Measurements from ENCODE around the gene OSBPL5. TPM values are rescaled to one million over a fixed set of nuclear protein-coding genes. Genes with fewer than 3 reads are reported as not detected.

Gene OSBPL5
- total RNA-seq, 3 donors from 2014 or later, result 2.7 to 5.0 (median 4.0) TPM

GRCh38 chr11:3052109-3052479, 113.0 kb downstream of the OSBPL5 start:
- no peak for ATAC-seq

GRCh38 chr11:3051196-3052108, 113.7 kb downstream of the OSBPL5 start:
- ATAC-seq (no peak), DNase-seq (no peak)
- Mint-ChIP-seq H3K36me3 (ENCODE audit: insufficient read depth) (peaks cover 22% of the 10 kb centered on the region), H3K9me3 (no peaks in the 10 kb centered on the region), H3K27me3 (ENCODE audit: low read depth) (no peaks in the 10 kb centered on the region), H3K4me1 (ENCODE audit: low read depth) (peaks cover 54% of the 10 kb centered on the region), H3K4me3 (no peak overlapping the region)

More at GRCh38 chr11:3052109-3052479, 113.0 kb downstream of the OSBPL5 start:
- peaks cover 54% of the 10 kb centered on the region for H3K4me1 Mint-ChIP-seq (ENCODE audit: low read depth)
- H3K36me3 Mint-ChIP-seq (ENCODE audit: insufficient read depth), result peaks cover 20% of the 10 kb centered on the region
- no peaks in the 10 kb centered on the region for H3K27me3 Mint-ChIP-seq (ENCODE audit: low read depth)
- DNase-seq, result no peak
- H3K9me3 Mint-ChIP-seq, result no peaks in the 10 kb centered on the region
- H3K4me3 Mint-ChIP-seq, result no peak overlapping the region

GRCh38 chr11:3050386-3051195, 114.5 kb downstream of the OSBPL5 start:
- peak overlapping the region; percentile 45 for H3K4me3 Mint-ChIP-seq
- DNase-seq (no peak), ATAC-seq (no peak)
- no peaks in the 10 kb centered on the region for H3K27me3 Mint-ChIP-seq (ENCODE audit: low read depth)
- H3K4me1 Mint-ChIP-seq (ENCODE audit: low read depth), result peaks cover 46% of the 10 kb centered on the region
- H3K9me3 Mint-ChIP-seq, result no peaks in the 10 kb centered on the region
- peaks cover 22% of the 10 kb centered on the region for H3K36me3 Mint-ChIP-seq (ENCODE audit: insufficient read depth)

- Mint-ChIP-seq H3K36me3 (ENCODE audit: insufficient read depth) (peaks cover 20% of the 10 kb centered on the region), H3K9me3 (no peaks in the 10 kb centered on the region), H3K4me3 (peak overlapping the region; percentile 9), H3K4me1 (ENCODE audit: low read depth) (peaks cover 39% of the 10 kb centered on the region), H3K27me3 (ENCODE audit: low read depth) (no peaks in the 10 kb centered on the region)
- DNase-seq (peak; percentile 65), ATAC-seq (peak; percentile 78 to 95)
Measured at GRCh38 chr11:3049430-3050243, 115.5 kb downstream of the OSBPL5 start.

GRCh38 chr11:3047637-3048036, 117.5 kb downstream of the OSBPL5 start:
- ATAC-seq (no peak), DNase-seq (no peak)
- Mint-ChIP-seq H3K36me3 (ENCODE audit: insufficient read depth) (peaks cover 16% of the 10 kb centered on the region), H3K4me1 (ENCODE audit: low read depth) (peaks cover 27% of the 10 kb centered on the region), H3K27me3 (ENCODE audit: low read depth) (no peaks in the 10 kb centered on the region), H3K4me3 (no peak overlapping the region), H3K9me3 (no peaks in the 10 kb centered on the region)

GRCh38 chr11:3046641-3047040, 118.5 kb downstream of the OSBPL5 start:
- H3K27me3 Mint-ChIP-seq (ENCODE audit: low read depth), result no peaks in the 10 kb centered on the region
- peaks cover 25% of the 10 kb centered on the region for H3K4me1 Mint-ChIP-seq (ENCODE audit: low read depth)
- no peak overlapping the region for H3K4me3 Mint-ChIP-seq
- DNase-seq, result no peak
- H3K36me3 Mint-ChIP-seq (ENCODE audit: insufficient read depth), result peaks cover 12% of the 10 kb centered on the region
- ATAC-seq, result no peak
- no peaks in the 10 kb centered on the region for H3K9me3 Mint-ChIP-seq

- H3K27me3 Mint-ChIP-seq (ENCODE audit: low read depth), result no peaks in the 10 kb centered on the region
- DNase-seq, result no peak
- H3K9me3 Mint-ChIP-seq, result no peaks in the 10 kb centered on the region
- H3K36me3 Mint-ChIP-seq (ENCODE audit: insufficient read depth), result peaks cover 10% of the 10 kb centered on the region
- H3K4me1 Mint-ChIP-seq (ENCODE audit: low read depth), result peaks cover 25% of the 10 kb centered on the region
- no peak overlapping the region for H3K4me3 Mint-ChIP-seq
- ATAC-seq, result no peak
Measured at GRCh38 chr11:3046190-3046589, 118.9 kb downstream of the OSBPL5 start.

GRCh38 chr11:3044915-3045314, 120.2 kb downstream of the OSBPL5 start:
- Mint-ChIP-seq H3K4me3 (no peak overlapping the region), H3K36me3 (ENCODE audit: insufficient read depth) (peaks cover 16% of the 10 kb centered on the region), H3K27me3 (ENCODE audit: low read depth) (no peaks in the 10 kb centered on the region), H3K9me3 (no peaks in the 10 kb centered on the region), H3K4me1 (ENCODE audit: low read depth) (peaks cover 12% of the 10 kb centered on the region)
- DNase-seq (no peak), ATAC-seq (no peak)

- H3K4me3 Mint-ChIP-seq, result no peak overlapping the region
- H3K9me3 Mint-ChIP-seq, result no peaks in the 10 kb centered on the region
- no peak for DNase-seq
- ATAC-seq, result no peak
- peaks cover 18% of the 10 kb centered on the region for H3K36me3 Mint-ChIP-seq (ENCODE audit: insufficient read depth)
- no peaks in the 10 kb centered on the region for H3K27me3 Mint-ChIP-seq (ENCODE audit: low read depth)
- peaks cover 4% of the 10 kb centered on the region for H3K4me1 Mint-ChIP-seq (ENCODE audit: low read depth)
Measured at GRCh38 chr11:3044004-3044403, 121.1 kb downstream of the OSBPL5 start.

- H3K27me3 Mint-ChIP-seq (ENCODE audit: low read depth), result no peaks in the 10 kb centered on the region
- no peaks in the 10 kb centered on the region for H3K9me3 Mint-ChIP-seq
- H3K4me1 Mint-ChIP-seq (ENCODE audit: low read depth), result peaks cover 4% of the 10 kb centered on the region
- H3K4me3 Mint-ChIP-seq, result no peak overlapping the region
- ATAC-seq (no peak), DNase-seq (no peak)
- H3K36me3 Mint-ChIP-seq (ENCODE audit: insufficient read depth), result peaks cover 21% of the 10 kb centered on the region
Measured at GRCh38 chr11:3043315-3043871, 121.7 kb downstream of the OSBPL5 start.

GRCh38 chr11:3042496-3043314, 122.4 kb downstream of the OSBPL5 start:
- no peaks in the 10 kb centered on the region for H3K9me3 Mint-ChIP-seq
- H3K4me3 Mint-ChIP-seq, result no peak overlapping the region
- H3K36me3 Mint-ChIP-seq (ENCODE audit: insufficient read depth), result peaks cover 25% of the 10 kb centered on the region
- peaks cover 8% of the 10 kb centered on the region for H3K4me1 Mint-ChIP-seq (ENCODE audit: low read depth)
- no peak for DNase-seq
- H3K27me3 Mint-ChIP-seq (ENCODE audit: low read depth), result no peaks in the 10 kb centered on the region
- no peak for ATAC-seq

- ATAC-seq (no peak), DNase-seq (no peak)
- H3K9me3 Mint-ChIP-seq, result no peaks in the 10 kb centered on the region
- peaks cover 30% of the 10 kb centered on the region for H3K36me3 Mint-ChIP-seq (ENCODE audit: insufficient read depth)
- no peak overlapping the region for H3K4me3 Mint-ChIP-seq
- peaks cover 16% of the 10 kb centered on the region for H3K4me1 Mint-ChIP-seq (ENCODE audit: low read depth)
- H3K27me3 Mint-ChIP-seq (ENCODE audit: low read depth), result no peaks in the 10 kb centered on the region
Measured at GRCh38 chr11:3041699-3042441, 123.2 kb downstream of the OSBPL5 start.

GRCh38 chr11:3040881-3041280, 124.2 kb downstream of the OSBPL5 start:
- no peaks in the 10 kb centered on the region for H3K27me3 Mint-ChIP-seq (ENCODE audit: low read depth)
- DNase-seq (no peak), ATAC-seq (no peak)
- peaks cover 24% of the 10 kb centered on the region for H3K4me1 Mint-ChIP-seq (ENCODE audit: low read depth)
- H3K9me3 Mint-ChIP-seq, result no peaks in the 10 kb centered on the region
- peaks cover 37% of the 10 kb centered on the region for H3K36me3 Mint-ChIP-seq (ENCODE audit: insufficient read depth)
- H3K4me3 Mint-ChIP-seq, result no peak overlapping the region

Data from activated T-cell treated with anti-CD3 and anti-CD28 coated beads, Interleukin-2, amount 50 U/mL, for 4 hours (primary cell).